Activated CD8-positive, alpha-beta memory T cell treated with anti-CD3 and anti-CD28 coated beads, Interleukin-2, amount 50 U/mL, for 1 hour (primary cell): ENCODE results near the gene SPP2.

Experiments used
- DNase-seq: peaks from one replicate; pipeline ENCODE4 v3.0.0-alpha.2; 2020; ENCODE audit errors: extremely low read depth

Gene SPP2

GRCh38 chr2:234038076-234038802 lies 12.3 kb upstream of the SPP2 start:
- no peak for DNase-seq

- DNase-seq = no peak
Measured at GRCh38 chr2:234044157-234044556, 6.3 kb upstream of the SPP2 start.

DNA sequence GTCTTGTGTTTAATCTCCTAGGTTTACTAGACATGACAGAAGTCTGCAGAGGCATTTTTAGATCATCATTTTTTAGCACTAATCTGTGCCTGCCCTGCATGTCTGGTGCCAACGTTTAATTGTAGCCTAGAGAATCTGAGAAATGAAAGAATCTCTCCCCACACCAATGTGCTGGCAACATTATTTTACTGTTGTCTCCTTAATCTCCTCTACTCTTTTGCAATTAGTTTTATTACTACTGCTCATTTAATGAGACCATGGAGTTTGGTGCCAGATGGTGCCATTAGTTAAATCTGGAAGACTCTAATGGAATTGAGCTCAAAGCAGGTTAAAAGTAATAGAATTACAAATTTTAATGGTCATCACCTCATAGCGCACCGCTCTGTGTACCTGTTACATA lies 4.0 kb upstream of the SPP2 start:
- DNase-seq = no peak

DNA sequence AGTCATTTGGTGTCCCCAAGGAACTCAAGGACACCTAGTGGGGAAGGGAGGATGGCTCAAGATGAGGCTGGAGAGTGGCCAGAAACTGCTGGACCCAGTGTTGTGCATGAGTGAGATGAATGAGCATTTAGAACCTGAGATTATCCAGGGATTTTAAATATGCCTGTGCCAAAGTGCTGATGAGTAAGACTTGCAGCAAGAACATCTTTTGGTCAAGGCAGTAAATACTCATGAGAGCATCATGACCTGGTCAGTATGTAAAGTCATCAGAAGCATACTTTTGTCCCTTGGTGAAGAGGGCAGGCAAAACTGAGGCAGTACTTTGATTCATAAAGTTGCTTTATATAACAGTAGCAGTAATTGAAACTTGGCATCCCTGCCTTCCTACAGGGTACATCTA lies 3.1 kb upstream of the SPP2 start:
- DNase-seq = no peak

DNA sequence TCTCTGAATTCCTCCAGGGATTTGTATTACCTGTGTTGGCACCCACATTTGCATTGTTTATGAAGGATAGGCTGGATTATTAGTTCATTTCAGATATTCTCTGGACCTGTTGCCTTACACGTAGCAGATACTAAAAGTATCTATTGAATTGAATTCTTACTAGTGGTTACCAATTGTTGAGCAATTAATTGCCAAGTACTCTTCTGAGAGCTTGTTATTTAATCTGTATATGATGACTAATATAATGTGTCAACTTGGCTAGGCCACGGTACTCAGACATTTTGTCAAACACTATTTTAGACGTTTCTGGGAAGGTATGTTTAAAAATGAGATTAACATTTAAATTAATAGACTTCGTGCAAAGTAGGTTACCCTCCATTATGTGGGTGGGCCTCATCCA lies 2.5 kb upstream of the SPP2 start:
- no peak for DNase-seq

DNA sequence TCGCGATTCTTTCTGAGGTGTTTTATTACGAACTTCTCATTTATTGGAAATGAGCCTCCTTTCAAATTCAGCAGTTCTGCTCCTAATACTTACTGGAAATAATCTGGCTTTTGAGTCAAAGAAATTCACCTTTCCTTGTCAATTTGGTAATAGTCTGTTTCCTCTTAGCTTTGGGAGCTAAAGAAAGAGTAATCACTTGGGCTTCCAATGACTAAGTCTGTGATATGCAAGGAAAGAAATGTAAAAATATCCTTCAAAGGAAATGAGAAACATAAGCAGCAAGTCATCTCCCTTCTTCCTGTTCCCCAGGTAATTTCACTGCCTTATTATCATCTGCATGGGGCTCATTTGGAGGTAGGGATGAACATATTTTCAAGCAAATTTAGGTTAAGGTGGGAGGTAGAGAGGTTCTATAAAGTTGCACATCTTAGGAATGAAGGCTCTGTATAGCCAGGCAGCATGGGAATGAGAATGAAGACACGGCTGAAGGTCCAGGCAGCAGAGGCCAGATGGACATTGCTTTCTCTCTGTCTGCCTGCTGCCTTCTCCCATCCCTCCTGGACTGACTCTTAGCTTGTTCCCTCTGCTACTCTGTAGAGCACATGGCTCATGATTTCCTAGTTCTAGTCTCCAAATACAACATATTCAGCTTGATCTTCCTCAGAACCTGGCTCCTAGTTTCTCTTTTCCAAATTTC lies 1.0 kb downstream of the SPP2 start:
- DNase-seq = no peak

- no peak for DNase-seq
Measured at GRCh38 chr2:234058881-234059280, 8.4 kb downstream of the SPP2 start.

- no peak for DNase-seq
Measured at GRCh38 chr2:234060236-234060635, 9.7 kb downstream of the SPP2 start.

- DNase-seq = no peak
Measured at GRCh38 chr2:234061624-234062257, 11.2 kb downstream of the SPP2 start.

DNA sequence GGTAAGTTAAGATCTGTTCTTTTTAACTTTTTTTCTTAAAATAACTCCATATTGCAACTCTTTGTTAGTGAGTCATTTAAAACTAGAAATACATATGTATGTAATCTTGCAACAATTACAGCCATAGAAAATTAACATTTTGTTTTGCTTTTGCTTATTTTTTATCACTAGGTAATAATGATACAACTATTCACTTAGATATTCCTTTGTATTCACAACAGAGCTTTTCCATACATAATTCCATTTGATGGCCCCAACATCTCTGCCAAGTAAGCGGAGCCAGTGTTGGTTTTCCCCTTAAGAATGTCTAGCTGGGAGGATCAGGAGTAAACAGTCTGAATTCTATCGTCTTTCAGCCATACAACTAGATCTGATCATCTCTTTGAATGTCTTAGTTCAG lies 16.1 kb downstream of the SPP2 start:
- no peak for DNase-seq

- no peak for DNase-seq
Measured at GRCh38 chr2:234071664-234072063, 21.2 kb downstream of the SPP2 start.

DNA sequence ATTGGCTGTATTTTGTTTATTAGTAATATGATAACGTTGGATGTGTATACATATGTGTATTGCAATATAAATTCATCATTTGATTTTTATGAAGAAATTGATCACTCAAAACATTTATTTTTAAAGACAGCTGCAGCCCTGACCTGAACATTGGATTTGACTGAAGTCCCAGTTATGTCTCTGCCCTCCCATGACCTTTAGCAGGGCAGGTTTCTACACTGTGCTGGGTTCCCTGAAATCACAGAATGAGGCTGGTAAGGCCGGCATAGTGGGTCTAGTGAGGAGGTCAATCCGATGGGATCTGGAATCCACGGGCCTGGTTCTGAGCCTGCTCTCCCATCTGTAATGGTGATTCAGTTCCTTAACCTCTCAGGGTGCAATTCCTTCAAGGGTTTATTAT lies 22.0 kb downstream of the SPP2 start:
- no peak for DNase-seq

DNA sequence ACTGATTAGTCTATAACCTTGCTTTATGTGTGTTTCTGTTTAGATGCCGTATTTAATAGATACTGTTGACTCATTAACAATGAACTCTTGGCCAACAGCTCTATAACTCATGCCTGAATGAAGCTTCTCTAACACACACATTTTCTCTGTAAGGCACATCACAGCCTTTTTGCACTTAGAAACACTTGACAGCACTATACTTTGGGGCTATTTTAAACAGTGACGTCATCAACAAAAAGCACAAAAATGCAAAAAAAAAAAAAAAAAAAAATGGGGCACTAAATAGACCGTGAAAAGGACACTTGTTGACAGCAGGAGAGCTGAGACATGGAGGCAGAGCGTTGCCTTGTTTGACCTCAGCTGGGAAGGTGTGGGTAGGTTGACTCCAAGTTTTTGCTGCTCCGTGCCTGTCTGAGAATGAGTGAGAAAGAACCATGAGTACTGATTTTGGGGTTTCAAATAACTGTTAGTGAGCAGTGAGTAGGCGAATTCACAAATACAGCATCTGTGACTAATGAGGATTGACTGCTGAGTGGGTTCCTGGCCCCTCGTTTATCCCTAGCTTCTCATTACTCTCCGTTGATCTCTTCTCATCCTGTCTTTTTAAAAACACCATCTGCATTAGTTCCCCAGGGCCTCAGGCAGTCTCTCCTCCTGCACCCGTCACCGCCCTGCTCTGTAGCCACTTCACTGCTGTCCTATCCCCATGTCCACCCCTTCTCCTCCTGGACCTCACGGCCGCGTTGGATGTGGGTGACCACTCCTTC lies 24.4 kb downstream of the SPP2 start:
- no peak for DNase-seq

- DNase-seq = no peak
Measured at GRCh38 chr2:234075518-234075915, 25.0 kb downstream of the SPP2 start.

DNA sequence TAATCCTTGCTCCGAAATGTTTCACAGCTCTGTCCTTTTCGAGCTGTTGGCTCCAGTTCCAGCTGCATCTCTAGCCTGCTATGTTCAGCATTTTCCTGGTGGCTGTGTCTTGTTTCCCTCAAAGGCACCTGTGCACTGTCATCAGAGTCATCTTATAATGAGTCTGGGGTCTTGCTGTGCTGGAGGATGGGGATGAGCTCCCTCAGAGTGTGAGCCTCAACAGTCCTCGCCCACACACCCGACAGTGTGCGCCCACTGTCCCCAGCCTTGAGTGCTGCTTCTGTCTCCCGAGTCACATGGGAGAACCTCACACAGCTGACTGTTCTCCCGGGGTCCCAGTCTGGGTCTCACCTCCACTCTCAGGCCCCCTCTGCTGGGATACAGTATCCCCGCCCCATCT lies 25.4 kb downstream of the SPP2 start:
- DNase-seq = no peak

- DNase-seq = no peak
Measured at GRCh38 chr2:234076451-234076850, 25.9 kb downstream of the SPP2 start.

DNA sequence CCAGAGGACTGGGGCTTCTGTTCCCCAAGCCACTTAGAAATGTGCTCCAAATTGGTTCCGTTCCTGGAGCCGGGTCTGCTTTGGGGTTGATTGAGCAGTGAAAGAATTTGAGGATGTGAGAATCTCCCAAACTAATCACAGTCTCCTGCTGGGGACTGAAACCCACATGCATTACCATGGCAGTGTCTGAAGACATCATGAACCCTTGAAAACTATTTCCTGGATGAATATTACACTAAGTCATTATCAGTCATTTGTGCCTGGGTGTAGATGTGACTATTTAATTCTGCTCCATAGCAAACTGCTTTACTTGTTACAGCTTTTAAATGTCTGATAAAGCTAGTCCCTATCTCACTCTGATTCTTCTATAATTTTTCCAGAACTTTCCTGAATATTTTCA lies 27.6 kb downstream of the SPP2 start:
- no peak for DNase-seq

DNA sequence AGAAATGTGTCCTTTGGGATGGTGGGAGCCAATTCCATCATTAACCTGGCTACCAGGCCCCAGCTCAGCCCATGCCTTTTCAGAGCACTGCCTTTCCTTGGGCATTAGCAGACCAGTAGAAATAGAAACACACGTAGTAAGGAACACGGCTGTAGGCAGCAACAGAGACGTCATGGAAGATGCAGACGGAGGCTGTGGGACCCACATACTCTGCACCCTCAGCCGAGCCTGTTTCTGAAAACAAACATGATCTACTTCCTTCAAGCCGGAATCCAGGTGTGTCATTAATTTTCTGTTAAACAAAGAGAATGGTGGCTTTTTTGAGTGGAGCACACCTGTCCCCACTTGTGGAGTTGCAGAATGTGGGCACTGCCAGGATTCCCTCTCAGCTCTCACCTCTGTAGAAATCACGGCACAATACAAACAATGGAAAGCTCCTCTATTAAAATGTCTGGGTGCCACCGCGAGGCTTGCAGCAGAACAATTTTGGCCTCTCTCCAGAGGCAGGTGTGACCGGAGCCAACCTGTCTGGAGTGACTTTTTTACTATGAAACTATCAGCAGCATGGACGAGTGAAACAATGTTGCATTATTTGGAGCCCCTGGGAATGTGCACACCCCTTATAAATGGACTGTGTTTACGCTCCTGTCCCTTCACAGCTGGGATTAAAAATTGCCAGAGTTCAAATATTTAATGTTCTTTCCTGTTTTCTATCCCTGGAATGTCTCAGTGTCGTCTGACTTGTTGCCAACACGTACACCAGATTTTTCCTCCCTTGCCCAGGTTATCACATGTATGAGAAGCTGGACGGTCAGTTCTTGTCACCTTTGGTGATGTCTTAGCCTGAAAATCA lies 31.7 kb downstream of the SPP2 start:
- DNase-seq = no peak

- no peak for DNase-seq
Measured at GRCh38 chr2:234083572-234084348, 33.3 kb downstream of the SPP2 start.

GRCh38 chr2:234091432-234091879 lies 41.0 kb downstream of the SPP2 start:
- DNase-seq = no peak

GRCh38 chr2:234091883-234092282 lies 41.4 kb downstream of the SPP2 start:
- no peak for DNase-seq
